NCI-H146 treated with DMSO at 0.1 percent for 48 hours (cell line): Measurements from ENCODE around the gene ADCY1.
"Not testable (repeated sequence)": the region's sequence is repeated elsewhere in the genome, so short reads cannot be mapped to it uniquely, and the experiment has no call there.

Source experiments
- DNase-seq: peaks from one replicate; lab custom pipeline; 2025; ENCODE audit not compliant: unreplicated experiment; lab: John Stamatoyannopoulos, UW

Gene ADCY1

DNA sequence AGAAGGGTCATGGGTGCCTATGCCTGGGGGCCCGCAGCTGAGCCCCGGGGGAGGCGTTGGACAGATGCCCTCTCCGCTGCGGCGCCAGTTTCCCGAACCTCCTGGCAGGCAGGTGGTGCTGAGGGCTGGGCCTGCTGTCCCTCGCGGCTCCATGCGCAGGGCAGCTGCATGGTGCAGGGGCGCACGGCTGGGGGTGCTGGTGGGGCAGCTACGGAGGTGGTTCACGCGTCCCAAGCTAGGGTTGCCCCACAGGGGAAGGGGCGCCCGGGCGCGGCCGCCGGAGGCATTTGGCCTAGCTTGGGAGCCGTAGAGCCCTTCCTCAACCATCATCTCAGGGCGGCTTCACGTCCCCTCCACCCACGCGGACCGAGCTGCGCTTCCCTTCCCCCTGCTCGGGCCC is 152.7 kb downstream of the ADCY1 start:
- DNase-seq, result no peak

DNA sequence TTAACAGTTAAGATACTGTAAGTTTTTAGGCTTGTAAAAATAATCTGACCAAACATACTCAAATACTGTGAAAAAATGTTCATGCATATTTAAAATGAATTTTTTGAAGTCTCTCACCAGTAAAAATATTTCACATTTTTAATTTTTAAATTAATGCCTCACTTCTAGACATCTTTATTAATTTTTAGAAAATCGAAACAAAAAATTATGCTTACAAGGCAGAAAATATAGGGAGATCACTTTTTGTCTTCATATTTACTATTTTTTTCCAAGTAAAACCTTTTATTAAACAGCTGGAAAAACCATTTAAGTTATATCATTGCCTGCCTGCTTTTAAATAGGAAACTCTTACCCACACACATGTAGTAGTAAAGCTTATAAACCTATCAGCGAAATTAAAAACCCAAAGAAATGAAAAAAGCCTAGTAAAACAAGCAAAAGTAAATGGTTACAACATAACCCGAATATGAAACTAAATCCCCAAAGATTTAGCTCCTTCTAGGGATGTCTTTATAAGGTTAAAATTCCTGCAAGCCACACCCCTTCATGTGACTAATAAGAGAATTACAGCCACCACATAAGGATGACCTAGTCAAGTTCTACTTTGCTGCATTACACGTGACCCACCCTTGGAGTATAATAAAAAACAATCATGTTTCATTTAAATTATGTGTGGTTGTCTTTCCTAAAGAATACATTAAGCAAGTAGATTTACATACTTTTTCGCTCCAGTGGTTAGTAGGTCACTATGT is 157.7 kb downstream of the ADCY1 start:
- not testable (repeated sequence) for DNase-seq

GRCh38 chr7:45738920-45739319 is 164.8 kb downstream of the ADCY1 start:
- not testable (repeated sequence) for DNase-seq

- not testable (repeated sequence) for DNase-seq
Measured at GRCh38 chr7:45740573-45740972, 166.4 kb downstream of the ADCY1 start.

DNA sequence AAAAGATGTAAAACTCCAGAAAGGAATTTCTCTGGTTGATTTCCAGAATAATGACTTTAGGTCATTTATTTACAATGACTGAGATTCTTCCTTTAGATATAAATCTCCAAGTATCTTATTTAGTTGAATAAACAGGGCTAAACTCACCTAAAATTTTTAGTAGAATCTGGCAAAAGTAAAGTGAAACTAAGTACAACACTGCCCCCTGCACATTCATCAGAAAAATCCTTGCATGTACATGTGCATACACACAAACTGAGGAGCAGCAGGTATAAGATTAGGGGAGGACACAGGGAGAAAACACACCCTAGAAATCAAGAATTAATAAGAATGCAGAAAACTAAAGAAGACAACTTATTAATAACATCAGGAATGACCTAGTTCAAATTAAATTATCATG is 174.8 kb downstream of the ADCY1 start:
- DNase-seq, result not testable (repeated sequence)

DNA sequence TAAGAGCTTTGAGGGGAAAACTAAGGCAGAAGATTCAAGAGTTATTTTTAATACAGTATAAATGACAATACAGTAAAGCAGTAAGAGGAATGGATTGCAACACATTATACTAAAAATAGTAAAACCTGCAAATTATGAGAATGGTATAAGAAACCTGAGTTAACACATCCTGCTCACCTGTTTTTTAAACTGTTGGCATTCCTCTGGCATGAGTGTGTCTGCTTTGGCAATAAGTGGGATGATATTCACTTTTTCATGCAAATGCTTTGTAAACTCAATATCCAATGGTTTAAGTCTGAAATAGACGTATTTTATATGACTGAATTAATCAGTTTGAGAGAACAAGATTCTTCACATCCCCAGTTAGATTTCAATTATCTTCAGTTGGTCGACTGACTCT is 177.2 kb downstream of the ADCY1 start:
- DNase-seq, result not testable (repeated sequence)

GRCh38 chr7:45756333-45756732 is 182.2 kb downstream of the ADCY1 start:
- not testable (repeated sequence) for DNase-seq

- DNase-seq, result not testable (repeated sequence)
Measured at GRCh38 chr7:45756757-45757156, 182.6 kb downstream of the ADCY1 start.

DNA sequence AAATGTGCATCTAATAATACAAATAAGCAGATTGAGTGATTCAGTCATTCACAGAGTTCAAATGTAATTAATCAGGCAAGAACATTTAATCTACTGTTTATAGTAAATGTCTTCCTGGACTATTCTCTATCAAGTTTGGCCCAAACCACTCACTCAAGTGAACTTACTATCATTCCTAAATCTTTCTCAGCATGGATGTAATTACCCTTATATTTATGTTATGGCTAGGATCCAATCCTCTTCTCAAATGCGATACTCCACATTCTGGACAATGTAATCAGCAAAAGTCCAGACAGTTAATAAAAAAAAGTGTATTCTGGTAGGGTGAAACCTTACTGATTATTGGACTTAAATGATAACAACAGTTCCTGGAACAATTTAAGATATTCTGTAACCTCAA is 185.3 kb downstream of the ADCY1 start:
- not testable (repeated sequence) for DNase-seq

DNA sequence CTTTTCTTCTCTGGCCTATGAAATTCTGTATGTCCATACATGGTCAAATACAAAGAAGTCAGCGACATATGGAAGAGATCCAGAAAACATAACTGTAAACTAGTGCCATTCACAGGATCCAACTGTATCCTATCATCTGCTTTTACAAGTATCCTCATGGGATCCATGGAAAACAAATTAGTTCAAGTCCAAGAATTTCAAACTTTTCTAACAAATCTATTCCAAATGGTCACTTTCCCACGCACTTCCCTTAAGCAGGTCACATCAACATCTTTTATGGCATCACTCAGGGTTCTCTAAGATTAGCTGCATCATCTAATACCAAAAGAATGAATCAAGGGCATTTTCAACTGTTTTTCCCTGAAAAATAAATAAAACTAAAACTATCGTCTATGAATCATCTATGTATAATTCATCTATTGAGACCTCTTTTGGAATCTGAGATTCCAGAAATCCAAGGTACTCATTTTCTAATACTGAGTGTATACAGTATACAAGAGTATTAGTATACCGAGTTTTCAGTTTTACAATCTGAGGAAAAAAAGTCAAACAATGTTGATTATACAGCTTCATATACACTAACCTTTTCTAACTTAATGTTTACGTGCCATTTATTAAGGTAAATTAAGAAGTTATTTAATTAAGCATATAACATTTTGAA is 187.5 kb downstream of the ADCY1 start:
- DNase-seq, result not testable (repeated sequence)

GRCh38 chr7:45762225-45762994 is 188.2 kb downstream of the ADCY1 start:
- DNase-seq, result not testable (repeated sequence)

GRCh38 chr7:45768516-45769394 is 194.6 kb downstream of the ADCY1 start:
- DNase-seq, result peak; percentile 86

- DNase-seq, result not testable (repeated sequence)
Measured at GRCh38 chr7:45769626-45770025, 195.5 kb downstream of the ADCY1 start.
